HG03378 (cell line): ENCODE data around the gene FOXJ3.
"Not testable (repeated sequence)": the region's sequence is repeated elsewhere in the genome, so short reads cannot be mapped to it uniquely, and the experiment has no call there.

Experiments used
- ATAC-seq: cut with Tn5 transposase; IDR thresholded peaks from one replicate; pipeline ENCODE4 v1.9.1; 2021; ENCODE audit warnings: mild to moderate bottlenecking, moderate library complexity; ENCODE audit not compliant: unreplicated experiment

Gene FOXJ3

DNA sequence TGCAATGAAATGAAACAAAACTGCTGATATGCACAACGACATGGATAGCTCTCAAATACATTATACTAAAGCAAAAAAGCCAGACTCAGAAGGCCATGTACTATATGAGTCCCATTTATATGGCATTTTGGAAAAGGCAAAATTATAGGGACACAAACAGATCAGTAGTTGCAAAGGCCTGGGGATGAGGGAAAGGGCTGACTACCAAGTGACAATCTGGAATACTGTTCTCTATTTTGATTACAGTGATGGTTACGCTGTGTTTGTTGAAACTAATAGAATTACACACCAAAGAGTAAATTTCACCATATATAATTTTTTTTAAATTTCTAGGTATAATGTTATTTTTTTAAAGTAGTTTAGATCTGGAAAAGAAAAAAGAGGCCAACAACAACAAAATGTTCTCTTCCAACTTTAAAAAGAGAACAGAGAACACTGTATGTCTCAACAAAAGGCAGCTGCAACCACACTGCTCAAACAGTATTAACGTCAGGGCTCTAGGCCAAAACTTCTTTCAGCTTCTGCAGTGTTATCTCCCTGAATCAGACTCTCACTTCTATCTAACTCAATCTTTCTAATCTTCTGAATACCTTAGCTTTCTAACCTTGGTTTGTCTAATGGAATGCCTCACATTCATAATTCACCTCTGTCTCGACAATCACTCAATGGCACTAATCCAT, 75.8 kb downstream of the FOXJ3 start:
- no peak for ATAC-seq

- no peak for ATAC-seq
Measured at GRCh38 chr1:42258218-42258617, 76.8 kb downstream of the FOXJ3 start.

DNA sequence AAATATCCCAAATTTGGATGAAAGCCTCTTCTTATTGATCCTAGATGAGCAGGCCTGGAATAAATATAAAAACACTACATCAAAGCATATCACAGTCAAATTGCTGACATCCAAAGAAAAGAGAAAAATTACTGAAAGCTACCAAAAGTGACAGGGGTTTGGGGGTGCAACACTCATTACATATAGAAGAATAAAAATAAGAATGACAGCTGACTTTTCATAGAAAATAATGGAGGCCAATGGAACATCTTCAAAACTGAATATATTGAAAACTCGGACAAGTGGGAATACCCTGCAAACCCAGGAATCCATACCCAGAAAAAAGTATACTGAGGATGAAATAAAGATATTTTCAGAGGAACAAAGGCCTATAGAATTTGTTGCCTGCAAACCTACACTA, 84.0 kb downstream of the FOXJ3 start:
- no peak for ATAC-seq

DNA sequence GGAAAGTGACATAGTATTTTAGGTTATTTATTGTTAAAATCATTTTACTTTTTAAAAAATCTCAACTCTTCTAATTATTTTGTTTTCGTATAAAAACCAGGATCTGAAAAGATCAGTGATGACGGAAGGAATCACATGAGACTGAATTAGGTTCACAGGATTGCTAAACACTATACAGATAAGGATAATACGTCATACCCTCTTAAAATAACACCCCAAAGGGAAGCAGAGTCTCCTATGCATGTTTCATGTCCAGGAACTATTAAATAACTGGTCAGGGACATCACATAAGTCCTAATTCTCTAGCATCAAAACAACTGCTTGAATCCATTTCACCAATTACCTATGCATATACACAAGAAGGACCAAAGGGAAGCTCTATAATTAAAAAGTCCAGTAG, 84.9 kb downstream of the FOXJ3 start:
- ATAC-seq, result no peak

DNA sequence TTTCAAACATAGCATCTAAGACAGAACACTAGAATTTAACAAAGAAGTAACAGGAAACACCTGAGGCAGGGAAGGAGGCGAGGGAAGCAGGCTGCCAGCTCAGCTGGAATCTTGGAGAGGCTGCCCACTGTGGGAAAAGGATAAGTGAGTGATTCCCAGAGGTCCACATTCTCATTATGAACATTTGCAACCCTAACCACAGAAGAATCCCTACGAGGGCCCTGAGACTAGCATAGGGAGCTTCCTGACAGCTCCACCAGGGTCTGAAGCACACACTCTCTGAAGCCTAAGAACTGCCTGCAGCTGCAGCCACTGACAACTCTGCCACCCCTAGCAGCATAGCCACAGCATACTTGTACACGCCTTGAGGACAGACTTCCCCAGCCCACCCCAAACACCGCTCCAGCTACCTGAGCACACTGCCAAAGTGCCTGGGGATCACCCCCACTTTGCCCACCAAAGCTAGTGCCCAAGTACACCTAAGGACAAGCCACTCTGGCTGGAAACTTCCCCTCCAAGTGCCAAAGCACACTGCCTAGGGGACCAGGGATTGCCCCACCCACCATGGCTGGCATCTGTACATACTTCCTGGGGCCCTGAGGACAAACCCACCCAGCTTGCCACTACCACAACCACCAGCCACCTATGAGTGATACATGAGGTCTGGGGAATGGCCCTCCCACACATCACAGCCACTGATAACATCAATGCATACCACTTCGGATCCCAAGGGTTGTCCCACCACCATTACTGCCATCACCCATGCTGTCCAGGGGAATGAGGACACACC, 93.9 kb downstream of the FOXJ3 start:
- ATAC-seq, result no peak

DNA sequence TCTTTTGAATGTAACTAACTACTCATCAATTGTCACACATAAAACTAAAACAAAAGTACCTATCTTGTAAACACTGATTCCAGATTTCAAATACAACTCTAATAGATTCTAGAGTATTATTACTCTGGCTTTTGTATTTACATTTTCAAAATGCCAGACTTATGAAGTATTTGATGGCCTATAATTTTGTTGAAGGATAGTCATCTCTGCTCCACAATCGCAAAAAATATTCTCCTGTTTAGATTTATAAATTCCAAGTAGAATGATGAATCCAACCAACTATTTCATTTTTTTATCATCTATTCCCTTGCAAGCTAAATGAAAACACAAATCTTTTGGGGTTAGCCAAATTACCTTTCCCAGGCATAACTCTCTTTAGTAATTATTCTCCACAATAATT, 95.5 kb downstream of the FOXJ3 start:
- ATAC-seq, result no peak

GRCh38 chr1:42239041-42239440, 96.0 kb downstream of the FOXJ3 start:
- ATAC-seq, result no peak

GRCh38 chr1:42231253-42231652, 103.8 kb downstream of the FOXJ3 start:
- no peak for ATAC-seq

- no peak for ATAC-seq
Measured at GRCh38 chr1:42228938-42229337, 106.1 kb downstream of the FOXJ3 start.

- ATAC-seq, result no peak
Measured at GRCh38 chr1:42223036-42223435, 112.0 kb downstream of the FOXJ3 start.

- ATAC-seq, result no peak
Measured at GRCh38 chr1:42221952-42222606, 113.0 kb downstream of the FOXJ3 start.

- ATAC-seq, result no peak
Measured at GRCh38 chr1:42221456-42221855, 113.6 kb downstream of the FOXJ3 start.

DNA sequence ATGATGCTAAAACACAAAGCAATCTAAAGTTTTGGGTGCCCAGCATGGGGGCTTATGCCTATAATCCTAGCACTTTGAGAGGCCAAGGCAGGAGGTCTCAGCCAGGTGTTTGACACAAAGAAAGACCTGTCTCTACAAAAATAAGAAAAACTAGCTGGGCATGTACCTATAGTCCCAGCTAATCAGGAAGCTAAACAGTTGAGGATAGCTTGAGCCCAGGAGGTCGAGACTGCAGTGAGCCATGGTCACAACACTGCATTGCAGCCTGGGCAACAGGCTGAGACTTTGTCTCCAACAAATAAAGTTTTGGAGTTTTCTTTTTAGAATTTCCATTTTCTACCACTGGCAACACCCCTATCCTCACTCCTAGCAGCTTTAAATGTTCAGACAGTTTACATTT, 115.4 kb downstream of the FOXJ3 start:
- no peak for ATAC-seq

DNA sequence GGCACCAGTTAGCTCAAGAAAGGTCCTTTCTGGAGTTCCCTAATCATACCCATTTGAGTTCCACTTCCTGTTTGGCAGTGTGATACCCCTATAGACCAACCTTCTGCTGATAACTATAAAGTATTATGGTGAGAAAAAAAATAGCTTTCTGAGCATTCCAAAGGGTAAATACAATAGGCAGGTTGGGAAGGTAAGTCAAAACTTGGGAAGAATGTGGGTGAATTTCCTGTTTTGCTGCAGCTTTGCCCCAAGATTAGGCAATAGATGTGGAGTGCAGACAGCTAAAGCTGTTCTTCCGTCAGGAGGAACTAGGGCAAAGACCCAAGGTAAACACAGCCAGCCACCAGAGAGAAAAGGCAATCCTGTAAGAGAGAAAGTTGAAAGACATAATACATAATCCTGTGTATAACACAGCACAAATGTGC, 120.6 kb downstream of the FOXJ3 start:
- no peak for ATAC-seq

GRCh38 chr1:42211224-42211623, 123.8 kb downstream of the FOXJ3 start:
- no peak for ATAC-seq

GRCh38 chr1:42210421-42211133, 124.5 kb downstream of the FOXJ3 start:
- no peak for ATAC-seq

- no peak for ATAC-seq
Measured at GRCh38 chr1:42209526-42210251, 125.3 kb downstream of the FOXJ3 start.

GRCh38 chr1:42206930-42207329, 128.1 kb downstream of the FOXJ3 start:
- not testable (repeated sequence) for ATAC-seq

- ATAC-seq, result no peak
Measured at GRCh38 chr1:42206164-42206563, 128.9 kb downstream of the FOXJ3 start.

GRCh38 chr1:42201986-42202385, 133.0 kb downstream of the FOXJ3 start:
- ATAC-seq, result no peak

DNA sequence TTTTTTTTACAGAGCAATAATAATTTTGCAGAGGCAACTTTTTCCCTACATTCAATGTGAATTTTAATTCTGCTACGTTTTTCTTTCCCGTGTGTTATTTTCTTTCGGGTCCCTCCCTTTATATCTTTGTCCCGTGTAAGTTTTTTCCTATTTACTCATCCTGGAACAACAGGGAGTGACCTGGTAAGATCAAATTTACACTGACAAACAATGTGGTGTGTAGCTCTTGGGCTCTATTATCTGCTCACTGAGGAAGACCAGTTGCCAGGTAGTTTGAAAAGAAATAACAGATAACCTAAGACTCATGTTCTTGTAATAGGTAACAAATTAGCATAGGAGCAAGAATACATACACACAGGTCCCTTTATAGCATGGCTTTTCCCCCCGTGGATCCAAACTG, 136.8 kb downstream of the FOXJ3 start:
- no peak for ATAC-seq
